Ascending aorta (tissue), 2 donors: ENCODE results near the gene NPTX2. TPM values are rescaled to one million over a fixed set of nuclear protein-coding genes. Genes with fewer than 3 reads are reported as not detected.

Source experiments
- DNase-seq, 2 donors: peaks; one replicate each; pipeline ENCODE4 v3.0.0-alpha.2; 2019; ENCODE audit warnings: low spot score in 2 of 2
- H3K27ac ChIP-seq, 2 donors: fragments of 200-600 bp; sonication (generic); one replicate each; pipeline ENCODE4 v1.5.1; 2016 to 2017; ENCODE audit warnings: mild to moderate bottlenecking in 1 of 2
- H3K27me3 ChIP-seq: fragments of 200-600 bp; sonication (generic); one replicate; pipeline ENCODE4 v1.5.1; 2017
- H3K36me3 ChIP-seq, 2 donors: fragments of 200-600 bp; sonication (generic); one replicate each; pipeline ENCODE4 v1.5.1; 2016
- H3K4me1 ChIP-seq, 2 donors: fragments of 200-600 bp; sonication (generic); one replicate each; pipeline ENCODE4 v1.5.1; 2016 to 2017; ENCODE audit warnings: mild to moderate bottlenecking in 1 of 2
- H3K4me3 ChIP-seq, 2 donors: fragments of 200-600 bp; sonication (generic); one replicate each; pipeline ENCODE4 v1.5.1; 2016 to 2017; ENCODE audit warnings: mild to moderate bottlenecking in 1 of 2
- H3K9me3 ChIP-seq, 2 donors: fragments of 200-600 bp; sonication (generic); one replicate each; pipeline ENCODE4 v1.5.1; 2016
- CTCF ChIP-seq, 3 experiments: fragments of 200-600 bp in 2 of 3; fragments of 450-650 bp in 1 of 3; sonication (generic) in 2 of 3; IDR thresholded peaks; one replicate each; pipeline ENCODE4 v1.5.1; 2016 to 2019; ENCODE audit warnings: antibody characterized with exemption in 3 of 3, mild to moderate bottlenecking in 1 of 3, moderate library complexity in 1 of 3
- intact Hi-C: fragments of 100-400 bp; cut with DNase I; formaldehyde crosslinking; loops from one replicate; pipeline ENCODE4 v1.15.1; 2023
- total RNA-seq: library from RNA; depleted of rRNA; stranded (reverse); fragments of >200 nt; gene quantifications from one replicate; pipeline ENCODE4 v1.1.0, GENCODE V29; 2016

NPTX2 gene
- total RNA-seq, 1 donor from 2014 or later: 44.2 TPM

- Histone ChIP-seq H3K4me3 (no peak overlapping the region), H3K27me3 (no peaks in the 10 kb centered on the region), H3K9me3 (no peaks in the 10 kb centered on the region), H3K36me3 (no peaks in the 10 kb centered on the region), H3K27ac (no peak overlapping the region), H3K4me1 (no peaks in the 10 kb centered on the region)
- TF ChIP-seq CTCF (IDR thresholded peaks at IDR 0.05): no peak
- no peak for DNase-seq
- intact Hi-C loops: no loop called here
These were observed 22.7 kb upstream of the NPTX2 start for GRCh38 chr7:98594348-98594747.

DNA sequence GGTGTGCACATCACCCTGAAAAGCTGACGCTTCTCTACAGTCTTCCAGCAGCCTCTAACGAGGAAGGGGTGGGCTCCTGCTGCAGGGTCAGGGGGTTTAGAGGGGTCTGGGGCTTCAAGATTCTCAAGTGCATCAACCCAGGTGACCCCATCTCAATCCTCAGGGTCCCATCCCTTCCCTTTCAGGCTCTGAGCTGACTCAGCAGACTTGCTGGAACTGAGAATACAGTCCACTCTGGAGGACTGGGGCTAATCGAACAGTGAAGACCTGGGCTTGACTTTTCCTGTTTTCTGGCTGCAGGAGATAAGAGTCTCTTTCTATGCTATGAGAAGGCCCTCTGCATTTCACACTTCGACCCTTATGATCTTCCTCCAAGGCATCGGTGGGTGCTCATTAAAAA lies 22.3 kb upstream of the NPTX2 start:
- Histone ChIP-seq H3K4me1 (no peaks in the 10 kb centered on the region), H3K4me3 (no peak overlapping the region), H3K27ac (no peak overlapping the region), H3K36me3 (no peaks in the 10 kb centered on the region), H3K27me3 (no peaks in the 10 kb centered on the region), H3K9me3 (no peaks in the 10 kb centered on the region)
- intact Hi-C loops: no loop called here
- DNase-seq: no peak
- no peak for TF ChIP-seq CTCF (IDR thresholded peaks at IDR 0.05)

- Histone ChIP-seq H3K27me3 (no peaks in the 10 kb centered on the region), H3K36me3 (no peaks in the 10 kb centered on the region), H3K27ac (no peak overlapping the region), H3K9me3 (no peaks in the 10 kb centered on the region), H3K4me3 (no peak overlapping the region), H3K4me1 (no peaks in the 10 kb centered on the region)
- DNase-seq: no peak
- intact Hi-C loops: no loop called here
- TF ChIP-seq CTCF (IDR thresholded peaks at IDR 0.05): no peak
These were observed 18.1 kb upstream of the NPTX2 start for GRCh38 chr7:98598846-98599615.

- TF ChIP-seq CTCF (IDR thresholded peaks at IDR 0.05): no peak
- Histone ChIP-seq H3K4me1 (no peaks in the 10 kb centered on the region), H3K27ac (no peak overlapping the region), H3K36me3 (no peaks in the 10 kb centered on the region), H3K4me3 (no peak overlapping the region), H3K9me3 (no peaks in the 10 kb centered on the region), H3K27me3 (no peaks in the 10 kb centered on the region)
- no peak for DNase-seq
- intact Hi-C loops: no loop called here
These were observed 17.2 kb upstream of the NPTX2 start for GRCh38 chr7:98599886-98600285.

GRCh38 chr7:98602755-98603398 lies 14.2 kb upstream of the NPTX2 start:
- no peak for DNase-seq
- no peak overlapping the region for H3K27ac ChIP-seq
- no peaks in the 10 kb centered on the region for H3K4me1 ChIP-seq
- H3K9me3 ChIP-seq: no peaks in the 10 kb centered on the region
- H3K4me3 ChIP-seq: no peak overlapping the region
- no peaks in the 10 kb centered on the region for H3K27me3 ChIP-seq
- no peak for TF ChIP-seq CTCF (IDR thresholded peaks at IDR 0.05)
- no peaks in the 10 kb centered on the region for H3K36me3 ChIP-seq
- intact Hi-C loops: no loop called here
